NCI-H510A treated with DMSO at 0.1 percent for 48 hours (cell line): ENCODE measurements around the gene ELF2.
"Not testable (repeated sequence)": the region's sequence is repeated elsewhere in the genome, so short reads cannot be mapped to it uniquely, and the experiment has no call there.

Experiments used
- DNase-seq: peaks from one replicate; lab custom pipeline; 2025; lab: John Stamatoyannopoulos, UW

ELF2 gene

GRCh38 chr4:139177049-139177868, at the start of gene ELF2:
TSS of gene ELF2 (minus strand) at chr4:139177218. CDS start at chr4:139137701, 39,517 bp downstream.
- peak; percentile 48 for DNase-seq

- no peak for DNase-seq
These were observed 46.8 kb upstream of the ELF2 start for GRCh38 chr4:139223682-139224317.

DNA sequence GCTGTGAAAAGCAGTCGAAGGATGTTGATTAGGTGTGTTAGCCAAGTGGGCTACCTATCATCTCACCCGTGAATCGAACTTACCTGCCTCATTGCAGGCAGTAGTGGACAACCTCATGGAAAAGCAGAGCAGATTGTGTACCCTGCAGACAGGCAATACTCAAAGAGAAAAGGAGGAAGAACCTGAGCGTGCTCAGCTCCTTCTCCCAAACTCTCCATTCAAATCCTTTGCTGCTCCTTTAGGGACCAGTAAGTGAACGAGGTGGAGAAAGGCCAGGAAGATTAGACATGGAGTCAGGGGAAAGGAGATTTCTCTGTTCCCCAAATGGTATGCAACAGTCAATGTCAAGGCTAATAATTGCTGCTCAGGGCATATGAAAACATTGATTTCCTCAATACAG, 45.2 kb upstream of the ELF2 start:
- no peak for DNase-seq

DNA sequence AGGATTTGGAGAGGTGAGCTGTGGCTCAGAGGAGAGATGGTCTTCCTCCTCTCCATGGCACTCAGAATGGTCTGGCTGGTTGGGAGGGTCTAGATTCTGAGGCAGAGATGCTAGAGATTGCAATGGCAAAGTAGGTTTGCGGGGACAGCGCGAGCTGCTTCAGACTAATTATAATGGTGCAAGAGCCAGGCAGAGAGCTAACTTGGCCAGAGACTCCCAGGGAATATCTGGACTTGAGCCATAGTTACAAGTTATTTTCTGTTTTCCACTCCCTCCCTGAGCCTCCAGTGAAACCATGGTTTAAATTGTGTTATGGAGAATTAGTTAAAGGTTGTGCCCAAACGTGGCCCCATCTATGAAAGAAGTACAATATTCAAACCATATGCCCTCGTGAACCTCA, 44.7 kb upstream of the ELF2 start:
- DNase-seq, result no peak

DNA sequence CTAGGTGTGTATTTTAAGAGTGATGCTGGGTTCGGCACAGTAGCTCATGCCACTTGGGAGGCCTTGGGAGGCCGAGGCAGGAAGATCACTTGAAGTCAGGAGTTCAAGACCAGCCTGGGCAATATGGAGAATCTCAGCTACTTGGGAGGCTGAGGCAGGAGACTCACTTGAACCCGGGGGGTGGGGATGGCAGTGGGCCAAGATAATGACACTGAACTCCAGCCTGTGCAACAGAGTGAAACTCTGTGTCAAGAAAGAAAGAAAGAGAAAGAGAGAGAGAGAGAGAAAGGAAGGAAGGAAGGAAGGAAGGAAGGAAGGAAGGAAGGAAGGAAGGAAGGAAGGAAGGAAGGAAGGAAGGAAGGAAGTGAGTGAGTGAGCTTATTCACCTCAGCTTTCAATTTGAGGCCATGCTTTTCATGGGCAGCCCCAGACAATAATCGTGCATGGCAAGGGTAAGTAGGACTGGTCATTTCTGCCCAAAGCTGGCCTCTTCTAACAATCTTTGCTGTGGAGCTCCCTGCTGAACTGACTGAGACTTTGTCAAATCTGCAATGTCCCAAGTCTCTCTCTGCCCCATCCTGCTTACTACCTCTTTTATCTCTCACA, 42.5 kb upstream of the ELF2 start:
- DNase-seq, result no peak

GRCh38 chr4:139214039-139214534, 37.1 kb upstream of the ELF2 start:
- DNase-seq, result peak; percentile 48

DNA sequence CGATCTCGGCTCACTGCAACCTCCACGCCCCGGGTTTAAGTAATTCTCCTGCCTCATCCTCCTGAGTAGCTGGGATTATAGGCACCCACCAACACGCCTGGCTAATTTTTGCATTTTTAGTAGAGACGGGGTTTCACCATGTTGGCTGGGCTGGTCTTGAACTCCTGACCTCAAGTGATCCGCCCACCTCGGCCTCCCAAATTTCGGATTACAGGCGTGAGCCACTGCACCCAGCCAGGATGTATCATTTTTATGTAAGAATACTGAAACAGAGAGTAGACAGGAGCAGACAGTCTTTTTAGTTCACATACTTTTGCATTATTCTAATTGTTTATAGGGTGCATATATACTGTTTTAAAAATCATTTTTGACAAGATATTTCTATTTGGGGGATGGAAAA, 36.6 kb upstream of the ELF2 start:
- DNase-seq, result not testable (repeated sequence)

DNA sequence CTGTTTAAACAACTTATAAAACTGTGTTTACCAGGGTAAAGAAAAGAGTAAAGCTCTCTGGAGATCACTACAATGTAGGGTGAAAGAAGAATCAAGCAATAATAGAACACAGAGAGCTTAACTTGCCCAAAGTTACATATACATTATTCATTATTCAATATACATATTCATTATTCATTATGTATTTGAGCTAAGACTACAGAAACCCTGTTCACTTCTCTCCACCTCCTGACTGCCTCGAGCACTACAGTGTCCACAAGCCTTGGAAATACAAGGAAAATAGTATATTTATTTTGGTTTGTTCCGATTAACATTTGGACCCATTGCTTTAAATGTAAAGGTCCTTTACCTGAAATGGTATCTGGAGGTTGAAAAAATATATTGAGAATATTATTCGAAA, 35.9 kb upstream of the ELF2 start:
- DNase-seq, result no peak

- DNase-seq, result no peak
These were observed 33.5 kb upstream of the ELF2 start for GRCh38 chr4:139210486-139210885.

GRCh38 chr4:139209470-139210063, 32.5 kb upstream of the ELF2 start:
- no peak for DNase-seq

GRCh38 chr4:139208404-139208945, 31.5 kb upstream of the ELF2 start:
- DNase-seq, result no peak

DNA sequence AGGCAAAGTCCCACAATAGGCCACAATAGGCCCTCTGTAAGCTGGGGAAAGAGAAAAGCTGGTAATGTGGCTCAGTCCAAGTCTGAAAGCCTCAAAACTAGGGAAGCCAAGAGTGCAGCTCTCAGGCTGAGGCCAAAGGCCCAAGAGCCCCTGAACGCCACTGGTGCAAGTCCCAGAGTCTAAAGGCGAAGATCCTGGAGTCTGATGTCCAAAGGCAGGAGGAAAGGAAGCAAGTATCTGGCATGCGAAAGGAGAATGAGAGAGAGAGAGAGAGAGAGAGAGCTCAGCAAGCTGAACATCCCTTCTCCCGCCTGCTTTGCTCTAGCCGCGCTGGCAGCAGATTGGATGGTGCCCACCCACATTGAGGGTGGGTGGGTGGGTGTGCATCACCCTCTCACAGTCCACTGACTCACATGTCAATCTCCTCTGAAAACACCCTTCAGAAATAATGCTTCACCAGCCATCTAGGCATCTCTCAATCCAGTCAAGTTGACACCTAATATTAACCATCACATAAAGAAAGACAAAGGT, 30.9 kb upstream of the ELF2 start:
- no peak for DNase-seq

- DNase-seq, result no peak
These were observed 30.2 kb upstream of the ELF2 start for GRCh38 chr4:139207247-139207646.

- no peak for DNase-seq
These were observed 26.0 kb upstream of the ELF2 start for GRCh38 chr4:139202991-139203390.

DNA sequence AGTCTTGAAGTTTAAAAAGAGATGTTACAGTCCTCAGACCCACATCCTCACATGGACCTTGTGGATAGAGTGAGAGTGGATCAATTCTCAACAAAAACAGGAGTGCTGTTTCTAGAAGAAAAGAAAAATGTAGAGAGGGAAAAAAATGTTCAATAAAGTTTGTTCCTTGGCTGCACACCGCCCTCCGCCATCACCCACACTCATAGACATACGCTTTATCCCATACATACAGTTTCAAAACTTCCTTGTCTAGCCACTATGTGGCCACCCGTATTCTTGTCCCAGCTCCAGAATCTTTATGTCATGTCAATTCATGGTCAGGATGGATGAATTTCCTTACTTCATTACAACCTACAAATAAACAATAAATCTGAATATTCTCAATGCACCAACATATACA, 23.5 kb upstream of the ELF2 start:
- DNase-seq, result no peak

GRCh38 chr4:139200102-139200501, 23.1 kb upstream of the ELF2 start:
- no peak for DNase-seq

DNA sequence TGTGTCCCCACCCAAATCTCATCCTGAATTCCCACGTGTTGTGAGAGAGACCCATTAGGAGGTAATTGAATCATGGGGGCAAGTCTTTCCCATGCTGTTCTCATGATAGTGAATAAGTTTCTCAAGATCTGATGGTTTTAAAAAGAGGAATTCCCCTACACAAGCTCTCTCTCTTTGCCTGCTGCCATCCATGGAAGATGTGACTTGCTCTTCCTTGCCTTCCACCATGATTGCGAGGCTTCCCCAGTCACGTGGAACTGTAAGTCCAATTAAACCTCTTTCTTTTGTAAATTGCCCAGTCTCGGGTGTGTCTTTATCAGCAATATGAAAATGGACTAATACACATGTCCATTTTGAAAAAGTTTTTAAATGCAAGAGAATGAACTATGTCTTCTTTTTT, 20.2 kb upstream of the ELF2 start:
- not testable (repeated sequence) for DNase-seq

DNA sequence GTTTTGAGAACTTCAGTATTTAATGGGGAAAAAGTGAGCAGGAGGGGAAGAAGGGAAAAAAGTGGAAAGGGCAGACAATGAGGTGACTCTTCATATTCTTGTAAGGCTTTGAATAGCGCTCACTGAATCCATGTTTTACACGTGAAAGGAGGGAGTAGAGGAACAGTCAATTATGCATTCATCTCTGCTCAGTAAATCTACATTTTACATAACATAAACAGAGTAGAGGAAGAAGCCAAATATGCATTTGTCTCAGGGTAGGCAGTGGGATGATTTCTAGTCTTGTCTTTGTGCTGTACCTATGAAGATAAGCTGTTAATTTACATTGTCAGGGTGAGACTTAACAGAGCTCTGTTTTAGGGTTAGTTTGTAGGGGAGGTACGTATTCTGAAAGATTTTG, 19.4 kb upstream of the ELF2 start:
- no peak for DNase-seq

GRCh38 chr4:139191373-139191772, 14.4 kb upstream of the ELF2 start:
- no peak for DNase-seq

DNA sequence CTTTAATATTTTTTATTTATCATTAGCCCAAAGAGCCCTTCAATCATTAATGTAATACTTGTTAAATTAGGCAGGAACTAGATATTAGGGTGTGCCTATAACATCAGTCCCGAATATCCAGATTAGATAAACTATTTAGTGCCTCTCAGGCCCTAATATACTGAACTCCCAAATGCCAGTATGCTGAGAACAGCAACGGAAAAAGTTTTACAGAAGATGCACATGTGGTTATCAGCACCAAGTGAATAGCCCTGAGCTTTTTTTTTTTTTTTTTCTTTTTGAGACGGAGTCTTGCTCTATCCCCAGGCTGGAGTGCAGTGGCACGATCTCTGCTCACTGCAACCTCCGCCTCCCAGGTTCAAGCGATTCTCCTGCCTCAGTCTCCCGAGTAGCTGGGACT, 13.0 kb upstream of the ELF2 start:
- no peak for DNase-seq

- no peak for DNase-seq
These were observed 12.4 kb upstream of the ELF2 start for GRCh38 chr4:139189417-139189749.
